ENCODE results near the gene PKNOX1. TPM values are rescaled to one million over a fixed set of nuclear protein-coding genes. Genes with fewer than 3 reads are reported as not detected.

The PKNOX1 gene
- total RNA-seq, 1 experiment from 2014 or later, result 43.4 TPM

DNA sequence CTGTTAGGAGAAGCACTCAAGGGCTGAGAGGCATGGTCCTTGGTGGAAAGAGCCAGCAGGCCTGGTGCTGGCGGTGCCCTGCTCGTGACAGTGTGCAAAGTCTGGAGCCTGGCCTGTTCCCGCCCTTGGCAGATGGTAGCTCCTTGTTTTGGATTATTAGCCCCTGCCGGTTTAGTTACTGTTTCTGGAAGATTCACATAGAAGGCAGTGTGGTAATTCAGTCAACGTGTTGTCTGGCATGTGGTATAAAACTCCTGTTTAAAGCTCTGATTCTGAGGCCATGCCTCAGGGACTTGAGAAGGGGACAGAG, 6.8 kb downstream of the PKNOX1 start:
- Histone ChIP-seq H3K23ac (ENCODE audit: insufficient read length, low read depth, low read length) (no peak overlapping the region), H2AK5ac (ENCODE audit: insufficient read length, low read length) (no peak overlapping the region), H3K4me2 (ENCODE audit: insufficient read depth, insufficient read length, low read length) (no peak overlapping the region), H3K23me2 (ENCODE audit: insufficient read length, low read depth, low read length, poor library complexity, severe bottlenecking) (no peaks in the 10 kb centered on the region), H4K5ac (ENCODE audit: insufficient read length, low read depth, low read length) (no peak overlapping the region), H2BK120ac (ENCODE audit: low read depth, low read length, poor library complexity, severe bottlenecking) (no peak overlapping the region), H3K4ac (ENCODE audit: low read depth, low read length) (no peak overlapping the region), H3K4me1 (ENCODE audit: insufficient read depth, low read length) (peaks cover 6% of the 10 kb centered on the region; the same call in 1 of the 2 replicates), H3K18ac (ENCODE audit: insufficient read length, low read depth, low read length) (no peak overlapping the region), H3K79me2 (ENCODE audit: insufficient read depth, low read length) (peaks cover 15% of the 10 kb centered on the region; the same call in 1 of the 2 replicates), H3K79me1 (ENCODE audit: insufficient read depth, low read depth, low read length, poor library complexity, severe bottlenecking) (no peaks in the 10 kb centered on the region), H2BK20ac (ENCODE audit: low read depth, low read length, poor library complexity, severe bottlenecking) (no peak overlapping the region), H4K20me1 (ENCODE audit: control insufficient read depth, insufficient read depth, insufficient read length) (no peaks in the 10 kb centered on the region), H2BK5ac (ENCODE audit: insufficient read length, low read length) (no peak overlapping the region), H3K9me3 (ENCODE audit: control insufficient read depth, low read depth, low read length) (no peaks in the 10 kb centered on the region), H3K27me3 (ENCODE audit: insufficient read depth, low read length) (no peaks in the 10 kb centered on the region), H4K91ac (ENCODE audit: insufficient read length, low read depth, low read length) (no peak overlapping the region), H3K14ac (ENCODE audit: insufficient read depth, low read length) (no peak overlapping the region), H4K8ac (replicated peaks; ENCODE audit: insufficient read length, low read depth, low read length) (no peak overlapping the region), H2AFZ (ENCODE audit: low read length) (no peak overlapping the region), H3K27ac (ENCODE audit: insufficient read length, low read depth, low read length) (no peak overlapping the region), H2BK15ac (ENCODE audit: low read depth, low read length) (no peak overlapping the region), H3K9ac (ENCODE audit: extremely low read depth, insufficient read length, low read length) (no peak overlapping the region), H3K56ac (ENCODE audit: insufficient read length, low read depth, low read length) (no peak overlapping the region), H2BK12ac (ENCODE audit: insufficient read length, low read depth, low read length) (no peak overlapping the region), H3T11ph (ENCODE audit: low read length) (no peak overlapping the region)
- Mint-ChIP-seq H3K4me3 (no peak overlapping the region), H3K4me1 (peaks cover 51 to 52% of the 10 kb centered on the region in 2 experiments), H3K9me3 (peaks cover 8 to 16% of the 10 kb centered on the region in 2 experiments), H3K27me3 (ENCODE audit: low read depth) (no peaks in the 10 kb centered on the region), H3K27ac (peak overlapping the region; percentile 78 to 93 (median 93); a peak in 5 of 7 replicates), H3K36me3 (ENCODE audit: insufficient read depth in 1 of 3, low read depth in 3 of 3) (peaks cover 30 to 43% (median 30%) of the 10 kb centered on the region in 3 experiments)
- no peak for DNase-seq
- whole genome bisulfite sequencing (ENCODE audit: extremely low coverage, insufficient read length, low lambda C conversion rate), result no CpG with 5 or more reads among the region's 5 CpGs
- TF ChIP-seq, protein P1, sequence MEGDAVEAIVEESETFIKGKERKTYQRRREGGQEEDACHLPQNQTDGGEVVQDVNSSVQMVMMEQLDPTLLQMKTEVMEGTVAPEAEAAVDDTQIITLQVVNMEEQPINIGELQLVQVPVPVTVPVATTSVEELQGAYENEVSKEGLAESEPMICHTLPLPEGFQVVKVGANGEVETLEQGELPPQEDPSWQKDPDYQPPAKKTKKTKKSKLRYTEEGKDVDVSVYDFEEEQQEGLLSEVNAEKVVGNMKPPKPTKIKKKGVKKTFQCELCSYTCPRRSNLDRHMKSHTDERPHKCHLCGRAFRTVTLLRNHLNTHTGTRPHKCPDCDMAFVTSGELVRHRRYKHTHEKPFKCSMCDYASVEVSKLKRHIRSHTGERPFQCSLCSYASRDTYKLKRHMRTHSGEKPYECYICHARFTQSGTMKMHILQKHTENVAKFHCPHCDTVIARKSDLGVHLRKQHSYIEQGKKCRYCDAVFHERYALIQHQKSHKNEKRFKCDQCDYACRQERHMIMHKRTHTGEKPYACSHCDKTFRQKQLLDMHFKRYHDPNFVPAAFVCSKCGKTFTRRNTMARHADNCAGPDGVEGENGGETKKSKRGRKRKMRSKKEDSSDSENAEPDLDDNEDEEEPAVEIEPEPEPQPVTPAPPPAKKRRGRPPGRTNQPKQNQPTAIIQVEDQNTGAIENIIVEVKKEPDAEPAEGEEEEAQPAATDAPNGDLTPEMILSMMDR (conservative IDR thresholded peaks at IDR 0.05), result no peak

Measured in H9 (cell line).